ENCODE measurements around the gene CENPX. TPM values are rescaled to one million over a fixed set of nuclear protein-coding genes. Genes with fewer than 3 reads are reported as not detected.

Gene CENPX
- total RNA-seq, 4 donors from 2014 or later: 52.1 to 144 (median 106) TPM

- Histone ChIP-seq H3K4me1 (peaks cover 5 to 20% (median 8%) of the 10 kb centered on the region in 3 donors), H3K4me3 (no peak overlapping the region), H3K9me3 (no peaks in the 10 kb centered on the region), H3K27ac (no peak overlapping the region), H3K36me3 (peaks cover 73 to 100% (median 76%) of the 10 kb centered on the region in 3 donors), H3K27me3 (no peaks in the 10 kb centered on the region)
- DNase-seq: no peak
- TF ChIP-seq POLR2A (IDR thresholded peaks at IDR 0.05): no peak
- TF ChIP-seq CTCF (IDR thresholded peaks at IDR 0.05): no peak
- 40 to 92% methylated on average over 1 to 5 of the region's 17 CpGs for WGBS, 2 donors
- intact Hi-C loops (cut with DNase I): no loop called here
These were observed 35.7 kb upstream of the CENPX start for GRCh38 chr17:82058230-82058854.

GRCh38 chr17:82056729-82057621 lies 34.3 kb upstream of the CENPX start:
- Histone ChIP-seq H3K27me3 (no peaks in the 10 kb centered on the region), H3K36me3 (peaks cover 60 to 90% (median 65%) of the 10 kb centered on the region in 3 donors), H3K4me1 (peaks cover 17 to 26% (median 18%) of the 10 kb centered on the region in 3 donors), H3K4me3 (no peak overlapping the region), H3K27ac (no peak overlapping the region), H3K9me3 (no peaks in the 10 kb centered on the region)
- intact Hi-C loops (cut with DNase I): no loop called here
- 71 to 84% methylated on average over 1 to 12 of the region's 29 CpGs for WGBS, 2 donors
- no peak for DNase-seq
- no peak for TF ChIP-seq CTCF (IDR thresholded peaks at IDR 0.05)

DNA sequence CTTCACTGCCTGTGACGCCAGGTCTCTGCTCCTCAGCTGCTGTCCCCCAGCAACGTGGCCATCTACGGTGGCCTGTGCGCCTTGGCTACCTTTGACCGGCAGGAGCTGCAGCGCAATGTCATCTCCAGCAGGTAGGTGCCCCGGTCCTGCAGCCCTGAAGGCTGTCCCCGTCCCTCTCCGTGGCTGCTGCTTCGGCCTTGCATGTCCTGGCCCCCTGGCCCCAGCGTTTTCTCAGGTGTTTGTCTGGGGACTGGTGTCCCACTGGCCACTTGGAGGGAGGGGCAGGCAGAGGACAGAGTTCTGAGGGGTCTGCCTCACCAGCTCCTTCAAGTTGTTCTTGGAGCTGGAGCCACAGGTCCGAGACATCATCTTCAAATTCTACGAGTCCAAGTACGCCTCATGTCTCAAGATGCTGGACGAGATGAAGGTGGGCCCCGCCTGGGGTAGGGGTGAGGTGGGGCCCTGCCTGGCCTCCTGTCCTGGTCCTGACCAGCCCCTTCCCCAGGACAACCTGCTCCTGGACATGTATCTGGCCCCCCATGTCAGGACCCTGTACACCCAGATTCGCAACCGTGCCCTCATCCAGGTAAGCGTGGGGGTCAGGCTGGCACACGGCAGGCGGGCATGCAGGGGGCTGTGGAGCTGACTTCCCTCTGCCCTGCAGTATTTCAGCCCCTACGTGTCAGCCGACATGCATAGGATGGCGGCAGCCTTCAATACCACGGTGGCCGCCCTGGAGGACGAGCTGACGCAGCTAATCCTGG lies 33.5 kb upstream of the CENPX start:
- no peaks in the 10 kb centered on the region for H3K9me3 ChIP-seq
- no peak for TF ChIP-seq POLR2A (IDR thresholded peaks at IDR 0.05)
- no peak for TF ChIP-seq CTCF (IDR thresholded peaks at IDR 0.05)
- no peak overlapping the region for H3K27ac ChIP-seq
- H3K4me1 ChIP-seq: peaks cover 17 to 28% (median 19%) of the 10 kb centered on the region in 3 donors
- intact Hi-C loops (cut with DNase I): no loop called here
- no peak overlapping the region for H3K4me3 ChIP-seq
- no peaks in the 10 kb centered on the region for H3K27me3 ChIP-seq
- 86 to 87% methylated on average over 5 to 17 of the region's 28 CpGs for WGBS, 2 donors
- peaks cover 54 to 81% (median 58%) of the 10 kb centered on the region in 3 donors for H3K36me3 ChIP-seq
- DNase-seq: no peak

GRCh38 chr17:82055023-82055964 lies 32.6 kb upstream of the CENPX start:
- no peak for DNase-seq
- TF ChIP-seq POLR2A (IDR thresholded peaks at IDR 0.05): no peak
- no peak for TF ChIP-seq CTCF (IDR thresholded peaks at IDR 0.05)
- Histone ChIP-seq H3K9me3 (no peaks in the 10 kb centered on the region), H3K27ac (no peak overlapping the region), H3K4me1 (peaks cover 24 to 37% (median 28%) of the 10 kb centered on the region in 3 donors), H3K36me3 (peaks cover 45 to 74% (median 50%) of the 10 kb centered on the region in 3 donors), H3K4me3 (no peak overlapping the region), H3K27me3 (no peaks in the 10 kb centered on the region)
- WGBS, 2 donors: 97% methylated on average over 6 of the region's 26 CpGs; no CpG with 5 or more reads in 1 of the 2 donors
- intact Hi-C loops (cut with DNase I): no loop called here

All from esophagus squamous epithelium (tissue), 5 donors.